ENCODE results near the gene TM4SF18.

GRCh38 chr3:149368674-149369497 lies 35.5 kb upstream of the TM4SF18 start:
- TF ChIP-seq CTCF (IDR thresholded peaks at IDR 0.05) = no peak
- TF ChIP-seq POLR2A (IDR thresholded peaks at IDR 0.05) = no peak
- TF ChIP-seq POLR2AphosphoS5 (IDR thresholded peaks at IDR 0.05) = no peak
